CD4-positive, CD25-positive, alpha-beta regulatory T cell (primary cell): Measurements from ENCODE around the gene ULK3. TPM values are rescaled to one million over a fixed set of nuclear protein-coding genes. Genes with fewer than 3 reads are reported as not detected.
A peak's percentile ranks its signal among the peaks of the same experiment; 100 is the strongest.

Experiments
- ATAC-seq, 2 donors: fragments of 150-1000 bp; cut with Tn5 transposase; one replicate each; pipeline ENCODE4 v1.10.0; 2021; ENCODE audit warnings: low read depth in 2 of 2, moderate number of reproducible peaks in 2 of 2, moderate library complexity in 1 of 2
- DNase-seq, 3 donors: peaks; one replicate each; pipeline versions ENCODE4 v3.0.0 to v3.0.0-alpha.2; 2012 to 2022; ENCODE audit warnings: mixed read lengths in 1 of 3
- H3K27ac ChIP-seq: one replicate; pipeline ENCODE4 v1.7.0; 2013; ENCODE audit warnings: mild to moderate bottlenecking, low read length; ENCODE audit not compliant: insufficient read depth, poor library complexity, severe bottlenecking
- H3K27me3 ChIP-seq: one replicate; pipeline ENCODE4 v1.7.0; 2013; ENCODE audit warnings: low read length; ENCODE audit not compliant: control insufficient read depth, insufficient read depth
- H3K36me3 ChIP-seq: one replicate; pipeline ENCODE4 v1.7.0; 2013; ENCODE audit warnings: mild to moderate bottlenecking, low read length, moderate library complexity; ENCODE audit not compliant: control insufficient read depth, insufficient read depth
- H3K4me1 ChIP-seq: 2 replicates; pipeline ENCODE4 v1.7.0; 2013; ENCODE audit warnings: mild to moderate bottlenecking, low read length; ENCODE audit not compliant: insufficient read depth, control insufficient read depth, poor library complexity, severe bottlenecking
- H3K4me3 ChIP-seq: one replicate; pipeline ENCODE4 v1.7.0; 2013; ENCODE audit warnings: low read depth, mild to moderate bottlenecking, low read length, moderate library complexity
- H3K9me3 ChIP-seq, 2 experiments: 1 replicate in 1 of 2; 2 replicates in 1 of 2; pipeline ENCODE4 v1.7.0; 2013; ENCODE audit warnings: low read length in 2 of 2, mild to moderate bottlenecking in 1 of 2, moderate library complexity in 1 of 2; ENCODE audit not compliant: control insufficient read depth in 2 of 2
- H3K27ac Mint-ChIP-seq, 3 donors: one replicate each; pipeline ENCODE4 v1.8.0; 2020 to 2022; ENCODE audit warnings: mild to moderate bottlenecking in 3 of 3, mixed read lengths in 3 of 3, moderate library complexity in 2 of 3
- H3K27me3 Mint-ChIP-seq: one replicate; pipeline ENCODE4 v1.8.0; 2022; ENCODE audit warnings: mild to moderate bottlenecking, mixed read lengths
- H3K36me3 Mint-ChIP-seq: one replicate; pipeline ENCODE4 v1.8.0; 2020; ENCODE audit warnings: mixed read lengths
- H3K4me1 Mint-ChIP-seq, 4 donors: one replicate each; pipeline ENCODE4 v1.8.0; 2020 to 2022; ENCODE audit warnings: mixed read lengths in 4 of 4, mild to moderate bottlenecking in 1 of 4
- H3K4me3 Mint-ChIP-seq, 4 donors: one replicate each; pipeline ENCODE4 v1.8.0; 2020 to 2022; ENCODE audit warnings: mild to moderate bottlenecking in 4 of 4, mixed read lengths in 4 of 4, moderate library complexity in 3 of 4
- H3K9me3 Mint-ChIP-seq, 7 donors: one replicate each; pipeline ENCODE4 v1.8.0; 2020 to 2022; ENCODE audit warnings: mixed read lengths in 7 of 7, mild to moderate bottlenecking in 3 of 7, moderate library complexity in 2 of 7
- polyA plus RNA-seq, 4 donors: library from polyadenylated mRNA; unstranded; fragments of 300-500 nt; fragmentation: Illumina TruSeq; gene quantifications; one replicate each; pipeline ENCODE4 v1.2.3, GENCODE V29; 2021
- total RNA-seq: library from RNA; stranded (reverse); gene quantifications from one replicate; pipeline ENCODE4 v1.2.3, GENCODE V29; 2022

The ULK3 gene, protein sequence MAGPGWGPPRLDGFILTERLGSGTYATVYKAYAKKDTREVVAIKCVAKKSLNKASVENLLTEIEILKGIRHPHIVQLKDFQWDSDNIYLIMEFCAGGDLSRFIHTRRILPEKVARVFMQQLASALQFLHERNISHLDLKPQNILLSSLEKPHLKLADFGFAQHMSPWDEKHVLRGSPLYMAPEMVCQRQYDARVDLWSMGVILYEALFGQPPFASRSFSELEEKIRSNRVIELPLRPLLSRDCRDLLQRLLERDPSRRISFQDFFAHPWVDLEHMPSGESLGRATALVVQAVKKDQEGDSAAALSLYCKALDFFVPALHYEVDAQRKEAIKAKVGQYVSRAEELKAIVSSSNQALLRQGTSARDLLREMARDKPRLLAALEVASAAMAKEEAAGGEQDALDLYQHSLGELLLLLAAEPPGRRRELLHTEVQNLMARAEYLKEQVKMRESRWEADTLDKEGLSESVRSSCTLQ
- 54.4 TPM for total RNA-seq
- polyA plus RNA-seq: 10 to 100 TPM; 22.5 to 38.1 (median 34.7) TPM

DNA sequence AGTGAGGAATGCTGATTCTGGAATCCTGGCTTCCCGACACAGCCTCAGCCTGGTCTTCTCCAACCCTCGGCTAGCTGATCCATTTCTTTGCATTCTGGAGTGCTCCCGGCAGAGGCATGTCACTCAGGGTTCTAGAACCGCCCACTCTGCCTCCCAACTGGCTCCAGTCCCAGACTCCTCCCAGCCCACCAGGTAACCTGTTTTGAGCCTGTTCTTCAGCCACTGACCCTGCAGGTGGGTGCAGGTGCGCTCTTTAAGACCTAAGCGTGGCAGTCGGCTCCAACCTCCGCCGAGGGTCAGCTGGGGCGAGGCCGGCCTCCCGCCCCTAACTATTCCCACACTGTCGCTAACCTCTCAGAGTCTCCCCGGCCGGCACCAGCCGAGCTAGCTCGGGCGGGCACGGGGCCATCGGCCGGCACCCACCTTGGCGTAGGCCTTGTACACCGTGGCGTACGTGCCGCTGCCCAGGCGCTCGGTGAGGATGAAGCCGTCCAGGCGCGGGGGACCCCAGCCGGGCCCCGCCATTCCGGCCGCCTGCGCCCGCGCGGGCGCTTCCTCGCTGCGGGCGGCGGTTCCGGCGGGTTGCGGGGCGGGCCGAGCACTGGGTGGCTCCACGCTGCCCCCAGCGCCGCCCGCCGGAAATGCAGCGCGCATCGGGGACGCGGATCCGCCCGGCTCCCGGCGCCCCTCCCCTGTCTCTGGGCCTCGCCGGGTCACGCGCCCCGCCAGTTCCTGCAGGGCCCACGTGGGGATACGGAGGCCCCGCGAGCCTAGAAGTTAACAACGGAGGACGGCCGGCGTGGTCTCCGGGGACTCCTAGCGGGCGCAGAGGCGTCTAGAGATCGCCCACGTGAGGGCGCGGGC, at the start of gene ULK3:
ULK3 (minus strand) TSS at position 576 of the 864 bp plus-strand sequence; CDS start at position 525, 51 bp downstream.
- DNase-seq: peak; percentile 90 to 94 (median 93)
- Histone ChIP-seq H3K9me3 (no peaks in the 10 kb centered on the region), H3K4me3 (peak within 1 kb of the TSS; percentile 68), H3K4me1 (peaks cover 48% of the 10 kb centered on the region), H3K27me3 (no peaks in the 10 kb centered on the region), H3K27ac (peak within 1 kb of the TSS; percentile 83), H3K36me3 (peaks cover 5% of the 10 kb centered on the region)
- Mint-ChIP-seq H3K4me1 (peaks cover 5 to 68% (median 36%) of the 10 kb centered on the region in 4 donors), H3K36me3 (peaks cover 18% of the 10 kb centered on the region), H3K27ac (peak within 1 kb of the TSS; percentile 95 to 99 (median 97)), H3K9me3 (no peaks in the 10 kb centered on the region), H3K27me3 (no peaks in the 10 kb centered on the region), H3K4me3 (peak within 1 kb of the TSS; percentile 74 to 92 (median 88))
- ATAC-seq: peak; percentile 83 to 88

DNA sequence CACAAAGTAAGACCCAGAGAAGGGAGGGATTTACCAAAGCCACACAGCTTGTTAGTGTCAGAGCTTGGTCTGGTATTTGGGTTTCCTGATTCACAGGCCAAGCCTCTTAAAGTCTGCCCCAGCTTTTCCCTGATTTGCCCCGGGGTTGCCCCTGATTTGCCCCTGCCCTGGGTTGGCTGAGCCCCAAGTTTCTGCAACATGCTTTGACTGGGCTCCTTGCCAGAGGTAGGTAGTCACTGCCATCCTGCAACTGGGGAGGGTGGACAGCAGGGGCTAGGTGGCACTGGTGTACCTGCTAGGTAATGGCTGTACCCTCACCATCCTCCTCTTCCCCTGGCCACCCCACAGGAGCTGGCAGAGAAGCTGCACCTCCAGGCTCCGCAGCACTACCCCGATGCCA, 49.4 kb upstream of the ULK3 start:
- no peak for DNase-seq

DNA sequence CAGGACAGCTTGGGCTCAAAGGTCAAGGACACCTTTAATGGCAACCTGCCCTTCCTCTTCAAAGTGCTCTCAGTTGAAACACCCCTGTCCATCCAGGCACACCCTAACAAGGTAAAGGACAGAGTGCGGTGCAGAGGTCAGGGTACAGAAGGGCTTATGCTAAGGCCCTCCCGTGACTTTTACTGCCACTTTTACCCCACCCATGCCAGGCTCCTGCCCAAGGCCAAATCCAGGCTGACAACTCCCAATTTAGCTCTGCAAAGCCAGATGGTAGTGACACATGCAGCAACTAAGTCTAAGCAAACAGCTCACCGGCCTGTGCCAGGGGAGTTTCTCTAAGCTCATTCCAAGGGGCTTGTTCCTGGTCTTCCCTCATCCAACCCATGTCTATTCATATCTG, 48.5 kb upstream of the ULK3 start:
- ATAC-seq (no peak), DNase-seq (no peak)
- Histone ChIP-seq H3K4me1 (peaks cover 55% of the 10 kb centered on the region), H3K4me3 (no peak overlapping the region), H3K27me3 (no peaks in the 10 kb centered on the region), H3K36me3 (peaks cover 6% of the 10 kb centered on the region), H3K27ac (no peak overlapping the region), H3K9me3 (no peaks in the 10 kb centered on the region)
- peaks cover 19 to 65% (median 36%) of the 10 kb centered on the region in 4 donors for H3K4me1 Mint-ChIP-seq
- peaks cover 21% of the 10 kb centered on the region for H3K36me3 Mint-ChIP-seq
- no peaks in the 10 kb centered on the region for H3K9me3 Mint-ChIP-seq
- peak overlapping the region; percentile 74 to 91 (median 87) for H3K4me3 Mint-ChIP-seq
- peak overlapping the region; percentile 20 to 92 (median 20) for H3K27ac Mint-ChIP-seq
- peaks cover 4% of the 10 kb centered on the region for H3K27me3 Mint-ChIP-seq

More for the DNA sequence above, 49.4 kb upstream of the ULK3 start:
- Histone ChIP-seq H3K27me3 (no peaks in the 10 kb centered on the region), H3K4me3 (no peak overlapping the region), H3K36me3 (peaks cover 13% of the 10 kb centered on the region), H3K9me3 (no peaks in the 10 kb centered on the region), H3K27ac (no peak overlapping the region), H3K4me1 (peaks cover 55% of the 10 kb centered on the region)
- H3K36me3 Mint-ChIP-seq: peaks cover 25% of the 10 kb centered on the region
- H3K4me3 Mint-ChIP-seq: peak overlapping the region; percentile 74 to 90 (median 84)
- peak overlapping the region; percentile 92 to 100 (median 100) for H3K27ac Mint-ChIP-seq
- H3K27me3 Mint-ChIP-seq: peaks cover 4% of the 10 kb centered on the region
- no peaks in the 10 kb centered on the region for H3K9me3 Mint-ChIP-seq
- peaks cover 19 to 70% (median 36%) of the 10 kb centered on the region in 4 donors for H3K4me1 Mint-ChIP-seq
- no peak for ATAC-seq

DNA sequence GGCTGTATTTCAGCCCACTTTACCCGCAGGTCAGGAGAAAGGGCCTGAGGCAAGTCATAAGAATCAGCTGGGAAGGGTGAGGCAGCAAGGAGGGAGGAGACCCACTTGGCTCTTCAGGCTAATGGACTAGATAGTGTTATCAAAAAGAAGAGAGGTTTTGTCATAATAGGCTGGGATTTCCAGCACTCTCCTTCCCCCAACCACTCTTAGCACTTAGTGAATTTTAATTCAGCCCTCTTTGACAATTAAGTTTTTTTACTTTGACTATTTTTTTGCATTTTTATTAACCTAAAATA, 47.7 kb upstream of the ULK3 start:
- Histone ChIP-seq H3K27me3 (no peaks in the 10 kb centered on the region), H3K9me3 (no peaks in the 10 kb centered on the region), H3K4me3 (peak overlapping the region; percentile 78), H3K27ac (peak overlapping the region; percentile 81), H3K4me1 (peaks cover 55% of the 10 kb centered on the region), H3K36me3 (peaks cover 3% of the 10 kb centered on the region)
- ATAC-seq (no peak), DNase-seq (no peak)
- peak overlapping the region; percentile 84 to 94 (median 90) for H3K4me3 Mint-ChIP-seq
- peaks cover 21% of the 10 kb centered on the region for H3K36me3 Mint-ChIP-seq
- H3K27ac Mint-ChIP-seq: peak overlapping the region; percentile 92 to 97 (median 94)
- peaks cover 19 to 64% (median 35%) of the 10 kb centered on the region in 4 donors for H3K4me1 Mint-ChIP-seq
- peaks cover 4% of the 10 kb centered on the region for H3K27me3 Mint-ChIP-seq
- H3K9me3 Mint-ChIP-seq: no peaks in the 10 kb centered on the region

DNA sequence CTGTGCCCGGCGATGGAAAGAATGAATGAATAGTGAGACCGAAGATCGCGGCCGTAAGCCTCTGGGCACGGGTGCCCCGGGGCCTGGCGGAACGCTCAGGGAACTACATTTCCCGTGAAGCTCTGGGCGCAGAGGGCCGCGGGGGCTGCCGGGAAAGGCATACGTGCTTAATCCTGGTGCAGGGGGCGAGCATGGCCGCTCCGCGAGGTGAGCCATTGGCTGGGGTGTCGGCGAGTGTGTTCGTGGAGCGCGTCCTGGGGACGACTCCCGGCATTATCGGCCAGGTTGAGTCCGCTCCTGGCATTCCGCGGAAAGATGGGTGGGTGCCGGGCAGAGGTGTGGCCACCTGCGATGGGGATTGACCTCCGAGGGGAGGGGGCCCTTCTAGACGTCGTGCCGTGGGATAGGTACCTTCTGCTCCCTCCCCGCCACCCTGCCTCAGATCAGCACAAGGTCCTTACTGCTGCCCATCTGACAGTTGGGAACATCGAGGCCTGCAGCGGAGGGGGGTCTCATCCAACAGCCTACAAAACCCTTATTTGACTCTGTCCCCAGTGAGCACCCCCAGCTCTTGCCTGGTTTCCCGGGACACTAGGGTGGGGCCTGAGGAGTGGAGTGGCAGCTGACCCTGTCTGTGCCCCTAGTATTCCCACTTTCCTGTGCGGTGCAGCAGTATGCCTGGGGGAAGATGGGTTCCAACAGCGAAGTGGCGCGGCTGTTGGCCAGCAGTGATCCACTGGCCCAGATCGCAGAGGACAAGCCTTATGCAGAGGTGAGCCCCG, 47.1 kb upstream of the ULK3 start, which contains the start of gene MPI:
MPI (plus strand) TSS at position 160 of the 782 bp plus-strand sequence; CDS start at position 192, 32 bp downstream.
- peak; percentile 87 for ATAC-seq
- H3K4me1 Mint-ChIP-seq: peaks cover 19 to 60% (median 34%) of the 10 kb centered on the region in 4 donors

DNA sequence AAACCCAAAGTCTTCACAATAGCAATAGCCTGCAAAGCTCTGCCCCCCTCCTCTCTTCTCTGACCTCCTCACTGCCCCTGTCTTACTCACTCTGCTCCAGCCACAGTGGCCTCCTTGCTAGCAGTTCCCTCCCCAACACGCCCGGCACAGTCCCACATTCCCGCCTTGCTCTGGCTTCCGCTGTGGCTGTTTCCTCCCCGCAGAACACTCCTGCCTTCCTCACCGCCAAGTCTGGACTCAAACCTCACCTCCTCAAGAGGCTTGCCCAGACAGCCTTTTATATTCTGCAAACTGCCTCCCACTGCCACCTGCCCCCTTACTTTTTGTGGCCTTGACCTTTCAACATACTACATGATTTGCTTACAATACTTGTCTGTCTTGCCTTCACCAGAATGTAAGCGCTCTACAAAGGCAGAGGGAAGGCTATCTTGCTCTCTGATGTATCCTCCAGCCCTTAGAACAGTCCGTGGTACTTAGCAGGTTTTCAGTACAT, 46.5 kb upstream of the ULK3 start:
- H3K27me3 ChIP-seq: no peaks in the 10 kb centered on the region
- DNase-seq (no peak), ATAC-seq (peak; percentile 3 to 5)
- peaks cover 3% of the 10 kb centered on the region for H3K36me3 ChIP-seq
- no peaks in the 10 kb centered on the region for H3K9me3 ChIP-seq
- H3K9me3 Mint-ChIP-seq: no peaks in the 10 kb centered on the region
- H3K4me1 ChIP-seq: peaks cover 60% of the 10 kb centered on the region
- H3K4me3 ChIP-seq: peak overlapping the region; percentile 78
- H3K36me3 Mint-ChIP-seq: peaks cover 21% of the 10 kb centered on the region
- peak overlapping the region; percentile 84 to 94 (median 90) for H3K4me3 Mint-ChIP-seq
- peak overlapping the region; percentile 92 to 97 (median 94) for H3K27ac Mint-ChIP-seq
- peaks cover 19 to 64% (median 38%) of the 10 kb centered on the region in 4 donors for H3K4me1 Mint-ChIP-seq
- peaks cover 4% of the 10 kb centered on the region for H3K27me3 Mint-ChIP-seq
- peak overlapping the region; percentile 81 for H3K27ac ChIP-seq

More for the DNA sequence above, 47.1 kb upstream of the ULK3 start, which contains the start of gene MPI:
- Mint-ChIP-seq H3K27me3 (peaks cover 4% of the 10 kb centered on the region), H3K27ac (peak within 1 kb of the TSS; percentile 92 to 97 (median 94)), H3K36me3 (peaks cover 21% of the 10 kb centered on the region), H3K9me3 (no peaks in the 10 kb centered on the region), H3K4me3 (peak within 1 kb of the TSS; percentile 84 to 94 (median 90))
- peaks cover 3% of the 10 kb centered on the region for H3K36me3 ChIP-seq
- H3K27me3 ChIP-seq: no peaks in the 10 kb centered on the region
- peak within 1 kb of the TSS; percentile 81 for H3K27ac ChIP-seq
- peak; percentile 80 to 89 (median 82) for DNase-seq
- no peaks in the 10 kb centered on the region for H3K9me3 ChIP-seq
- peak within 1 kb of the TSS; percentile 78 for H3K4me3 ChIP-seq
- H3K4me1 ChIP-seq: peaks cover 56% of the 10 kb centered on the region
